Measurements from ENCODE around the gene PDE9A. TPM values are rescaled to one million over a fixed set of nuclear protein-coding genes. Genes with fewer than 3 reads are reported as not detected.

PDE9A gene
- total and polyA plus RNA-seq, 10 donors, result 7.9 to 45.5 (median 23.8) TPM

- Histone ChIP-seq H3K27ac (no peak overlapping the region), H3K9me3 (no peaks in the 10 kb centered on the region), H3K4me1 (peaks cover 0 to 3% (median 0%) of the 10 kb centered on the region in 6 donors), H3K36me3 (no peaks in the 10 kb centered on the region), H3K27me3 (replicated peaks in 1 of 7) (no peaks in the 10 kb centered on the region), H3K4me3 (no peak overlapping the region)
- no peak for TF ChIP-seq POLR2A (IDR thresholded peaks at IDR 0.05)
- no peak for TF ChIP-seq POLR2AphosphoS5 (IDR thresholded peaks at IDR 0.05)
- TF ChIP-seq, protein P1, sequence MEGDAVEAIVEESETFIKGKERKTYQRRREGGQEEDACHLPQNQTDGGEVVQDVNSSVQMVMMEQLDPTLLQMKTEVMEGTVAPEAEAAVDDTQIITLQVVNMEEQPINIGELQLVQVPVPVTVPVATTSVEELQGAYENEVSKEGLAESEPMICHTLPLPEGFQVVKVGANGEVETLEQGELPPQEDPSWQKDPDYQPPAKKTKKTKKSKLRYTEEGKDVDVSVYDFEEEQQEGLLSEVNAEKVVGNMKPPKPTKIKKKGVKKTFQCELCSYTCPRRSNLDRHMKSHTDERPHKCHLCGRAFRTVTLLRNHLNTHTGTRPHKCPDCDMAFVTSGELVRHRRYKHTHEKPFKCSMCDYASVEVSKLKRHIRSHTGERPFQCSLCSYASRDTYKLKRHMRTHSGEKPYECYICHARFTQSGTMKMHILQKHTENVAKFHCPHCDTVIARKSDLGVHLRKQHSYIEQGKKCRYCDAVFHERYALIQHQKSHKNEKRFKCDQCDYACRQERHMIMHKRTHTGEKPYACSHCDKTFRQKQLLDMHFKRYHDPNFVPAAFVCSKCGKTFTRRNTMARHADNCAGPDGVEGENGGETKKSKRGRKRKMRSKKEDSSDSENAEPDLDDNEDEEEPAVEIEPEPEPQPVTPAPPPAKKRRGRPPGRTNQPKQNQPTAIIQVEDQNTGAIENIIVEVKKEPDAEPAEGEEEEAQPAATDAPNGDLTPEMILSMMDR (IDR thresholded peaks at IDR 0.05 in 8 of 11, conservative IDR thresholded peaks at IDR 0.05 in 3 of 11), result no peak
- 58 to 75% (median 67%) methylated on average over 6 of the region's 6 CpGs for WGBS, 5 donors
- DNase-seq, result no peak
- intact Hi-C loops (cut with DNase I; ENCODE audit: low total_unique reads), result no loop called here
These were observed 141.1 kb downstream of the PDE9A start for GRCh38 chr21:42794551-42794950.

GRCh38 chr21:42796327-42797062 is 143.1 kb downstream of the PDE9A start:
- TF ChIP-seq, protein P1 (IDR thresholded peaks at IDR 0.05 in 8 of 11, conservative IDR thresholded peaks at IDR 0.05 in 3 of 11), result no peak
- TF ChIP-seq POLR2A (IDR thresholded peaks at IDR 0.05) (no peak), POLR2AphosphoS5 (IDR thresholded peaks at IDR 0.05) (no peak)
- DNase-seq, result peak; percentile 45
- 47 to 65% (median 54%) methylated on average over 12 to 13 of the region's 13 CpGs for WGBS, 5 donors
- Histone ChIP-seq H3K4me1 (peaks cover 0 to 3% (median 0%) of the 10 kb centered on the region in 6 donors), H3K27me3 (replicated peaks in 1 of 7) (no peaks in the 10 kb centered on the region), H3K9me3 (no peaks in the 10 kb centered on the region), H3K36me3 (no peaks in the 10 kb centered on the region), H3K27ac (no peak overlapping the region), H3K4me3 (no peak overlapping the region)
- intact Hi-C loops (cut with DNase I; ENCODE audit: low total_unique reads), result no loop called here

- Histone ChIP-seq H3K36me3 (no peaks in the 10 kb centered on the region), H3K9me3 (no peaks in the 10 kb centered on the region), H3K4me3 (no peak overlapping the region), H3K4me1 (peaks cover 0 to 3% (median 0%) of the 10 kb centered on the region in 6 donors), H3K27me3 (replicated peaks in 1 of 7) (no peaks in the 10 kb centered on the region), H3K27ac (no peak overlapping the region)
- no peak for TF ChIP-seq POLR2A (IDR thresholded peaks at IDR 0.05)
- no peak for TF ChIP-seq POLR2AphosphoS5 (IDR thresholded peaks at IDR 0.05)
- TF ChIP-seq, protein P1 (IDR thresholded peaks at IDR 0.05 in 8 of 11, conservative IDR thresholded peaks at IDR 0.05 in 3 of 11), result no peak
- WGBS, 5 donors, result 86 to 92% (median 88%) methylated on average over 7 of the region's 7 CpGs
- intact Hi-C loops (cut with DNase I; ENCODE audit: low total_unique reads), result no loop called here
- DNase-seq, result no peak
These were observed 144.1 kb downstream of the PDE9A start for GRCh38 chr21:42797522-42797921.

DNA sequence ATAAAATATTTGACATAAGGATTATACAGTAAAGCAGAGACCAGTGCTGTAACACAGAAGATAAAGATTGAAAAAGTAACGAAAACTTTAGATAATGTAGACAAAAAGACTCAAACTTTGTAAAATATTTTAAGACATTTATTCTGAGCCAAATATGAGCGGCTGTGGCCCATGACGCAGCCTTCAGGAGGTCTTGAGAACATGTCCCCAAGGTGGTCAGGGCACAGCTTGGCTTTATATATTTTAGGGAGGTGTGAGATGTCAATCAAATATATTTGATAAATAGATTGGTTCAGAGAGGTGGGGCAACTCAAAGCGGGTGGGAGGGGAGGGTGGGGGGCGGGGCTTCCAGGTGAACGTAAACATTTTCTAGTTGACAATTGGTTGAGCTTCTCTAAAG is 144.7 kb downstream of the PDE9A start:
- H3K27me3 ChIP-seq (replicated peaks in 1 of 7), result no peaks in the 10 kb centered on the region
- H3K36me3 ChIP-seq, result no peaks in the 10 kb centered on the region
- peaks cover 0 to 3% (median 0%) of the 10 kb centered on the region in 6 donors for H3K4me1 ChIP-seq
- H3K4me3 ChIP-seq, result no peak overlapping the region
- H3K9me3 ChIP-seq, result no peaks in the 10 kb centered on the region
- 83 to 97% (median 87%) methylated on average over 6 of the region's 6 CpGs for WGBS, 5 donors
- H3K27ac ChIP-seq, result no peak overlapping the region
- TF ChIP-seq POLR2A (IDR thresholded peaks at IDR 0.05), result no peak
- TF ChIP-seq, protein P1 (IDR thresholded peaks at IDR 0.05 in 8 of 11, conservative IDR thresholded peaks at IDR 0.05 in 3 of 11), result no peak
- TF ChIP-seq POLR2AphosphoS5 (IDR thresholded peaks at IDR 0.05), result no peak
- peak; percentile 19 for DNase-seq
- intact Hi-C loops (cut with DNase I; ENCODE audit: low total_unique reads), result no loop called here

Measured in spleen (tissue), 11 donors.